OCI-LY7 (cell line): Measurements from ENCODE around the gene CST4.

ENCODE experiments used
- EZH2phosphoT487 ChIP-seq: fragments of 200-600 bp; sonication (generic); IDR thresholded peaks from 2 replicates; pipeline ENCODE4 v1.6.1; 2018; ENCODE audit warnings: low read depth, borderline replicate concordance, mild to moderate bottlenecking, mixed run types, antibody characterized with exemption, low read length, moderate library complexity, mixed read lengths
- TF ChIP-seq, protein P1 (sequence below): fragments of 200-600 bp; sonication (generic); conservative IDR thresholded peaks from 2 replicates; pipeline ENCODE4 v1.5.1; 2014; ENCODE audit warnings: mild to moderate bottlenecking, antibody characterized with exemption, low read length, moderate library complexity, mixed read lengths

DNA sequence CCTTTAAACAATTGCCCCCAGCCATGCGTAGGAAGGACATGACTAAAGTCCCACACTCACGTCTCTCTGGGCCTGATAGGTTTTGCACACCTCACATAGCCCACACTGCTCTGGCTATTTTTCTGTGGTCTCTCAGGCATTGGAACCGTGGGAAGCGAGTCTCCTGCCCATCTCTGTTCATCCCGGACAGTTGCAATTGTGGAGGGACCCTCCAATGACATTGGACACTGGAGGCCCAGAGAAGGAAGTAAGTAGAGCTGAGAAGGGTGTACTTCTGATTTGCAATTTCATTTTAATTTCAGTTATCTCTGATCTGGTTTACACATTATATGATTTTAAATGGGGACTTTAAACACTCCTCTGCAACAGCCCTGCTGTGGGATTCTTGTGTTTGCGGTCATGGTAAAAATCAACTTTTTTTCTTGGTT lies 27.8 kb downstream of the CST4 start:
- TF ChIP-seq, protein P1, sequence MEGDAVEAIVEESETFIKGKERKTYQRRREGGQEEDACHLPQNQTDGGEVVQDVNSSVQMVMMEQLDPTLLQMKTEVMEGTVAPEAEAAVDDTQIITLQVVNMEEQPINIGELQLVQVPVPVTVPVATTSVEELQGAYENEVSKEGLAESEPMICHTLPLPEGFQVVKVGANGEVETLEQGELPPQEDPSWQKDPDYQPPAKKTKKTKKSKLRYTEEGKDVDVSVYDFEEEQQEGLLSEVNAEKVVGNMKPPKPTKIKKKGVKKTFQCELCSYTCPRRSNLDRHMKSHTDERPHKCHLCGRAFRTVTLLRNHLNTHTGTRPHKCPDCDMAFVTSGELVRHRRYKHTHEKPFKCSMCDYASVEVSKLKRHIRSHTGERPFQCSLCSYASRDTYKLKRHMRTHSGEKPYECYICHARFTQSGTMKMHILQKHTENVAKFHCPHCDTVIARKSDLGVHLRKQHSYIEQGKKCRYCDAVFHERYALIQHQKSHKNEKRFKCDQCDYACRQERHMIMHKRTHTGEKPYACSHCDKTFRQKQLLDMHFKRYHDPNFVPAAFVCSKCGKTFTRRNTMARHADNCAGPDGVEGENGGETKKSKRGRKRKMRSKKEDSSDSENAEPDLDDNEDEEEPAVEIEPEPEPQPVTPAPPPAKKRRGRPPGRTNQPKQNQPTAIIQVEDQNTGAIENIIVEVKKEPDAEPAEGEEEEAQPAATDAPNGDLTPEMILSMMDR, result no peak
- no peak for TF ChIP-seq EZH2phosphoT487
